ENCODE measurements around the gene SLC46A1.

DNA sequence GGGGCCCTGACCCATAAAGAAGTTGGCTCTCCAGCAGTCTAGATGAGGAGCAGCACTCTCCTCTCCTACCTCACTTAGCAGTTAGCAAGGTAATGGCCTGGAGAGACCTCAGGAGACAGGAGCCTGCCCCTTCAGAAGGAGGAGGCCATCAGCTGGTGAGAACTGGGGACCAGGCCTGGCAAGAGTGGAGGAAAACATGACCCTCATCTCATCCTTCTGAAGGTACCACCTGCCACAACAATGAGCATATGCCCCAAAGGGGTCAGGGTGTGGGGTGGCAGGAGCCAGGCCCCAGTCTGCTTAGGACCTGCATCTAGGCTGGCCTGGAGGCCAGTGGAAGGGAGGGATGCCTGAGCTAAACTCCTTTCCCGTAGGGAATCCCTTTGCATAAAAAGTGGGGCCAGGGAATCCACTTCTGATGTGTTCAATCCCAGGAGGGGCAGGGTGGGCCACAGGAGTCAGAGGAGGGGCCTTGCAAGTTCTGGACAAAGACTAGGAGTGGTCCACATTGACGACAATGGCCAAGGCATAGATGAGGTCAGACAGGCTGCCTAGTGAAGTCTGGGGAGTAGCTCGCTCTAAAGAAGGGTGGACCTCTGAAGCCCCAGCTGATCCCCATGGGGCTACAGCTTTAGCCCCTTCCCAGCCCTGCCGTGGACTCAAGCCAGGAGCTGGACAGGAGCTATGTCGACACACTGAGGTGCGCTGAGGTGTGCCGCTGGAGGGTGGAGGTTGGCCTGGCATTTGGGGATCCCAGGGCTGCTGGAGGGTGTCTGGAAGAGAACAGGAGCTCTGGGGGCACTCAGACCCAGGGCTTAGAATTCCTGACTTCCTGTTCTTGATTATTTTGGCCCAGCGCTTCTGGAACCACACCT, 42.0 kb downstream of the SLC46A1 start:
- TF ChIP-seq, protein P1, sequence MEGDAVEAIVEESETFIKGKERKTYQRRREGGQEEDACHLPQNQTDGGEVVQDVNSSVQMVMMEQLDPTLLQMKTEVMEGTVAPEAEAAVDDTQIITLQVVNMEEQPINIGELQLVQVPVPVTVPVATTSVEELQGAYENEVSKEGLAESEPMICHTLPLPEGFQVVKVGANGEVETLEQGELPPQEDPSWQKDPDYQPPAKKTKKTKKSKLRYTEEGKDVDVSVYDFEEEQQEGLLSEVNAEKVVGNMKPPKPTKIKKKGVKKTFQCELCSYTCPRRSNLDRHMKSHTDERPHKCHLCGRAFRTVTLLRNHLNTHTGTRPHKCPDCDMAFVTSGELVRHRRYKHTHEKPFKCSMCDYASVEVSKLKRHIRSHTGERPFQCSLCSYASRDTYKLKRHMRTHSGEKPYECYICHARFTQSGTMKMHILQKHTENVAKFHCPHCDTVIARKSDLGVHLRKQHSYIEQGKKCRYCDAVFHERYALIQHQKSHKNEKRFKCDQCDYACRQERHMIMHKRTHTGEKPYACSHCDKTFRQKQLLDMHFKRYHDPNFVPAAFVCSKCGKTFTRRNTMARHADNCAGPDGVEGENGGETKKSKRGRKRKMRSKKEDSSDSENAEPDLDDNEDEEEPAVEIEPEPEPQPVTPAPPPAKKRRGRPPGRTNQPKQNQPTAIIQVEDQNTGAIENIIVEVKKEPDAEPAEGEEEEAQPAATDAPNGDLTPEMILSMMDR (IDR thresholded peaks at IDR 0.05; ENCODE audit: control extremely low read depth in 1 of 3, insufficient read depth in 1 of 3, low read depth in 1 of 3, low read length in 3 of 3), result no peak
- TF ChIP-seq, protein P2, sequence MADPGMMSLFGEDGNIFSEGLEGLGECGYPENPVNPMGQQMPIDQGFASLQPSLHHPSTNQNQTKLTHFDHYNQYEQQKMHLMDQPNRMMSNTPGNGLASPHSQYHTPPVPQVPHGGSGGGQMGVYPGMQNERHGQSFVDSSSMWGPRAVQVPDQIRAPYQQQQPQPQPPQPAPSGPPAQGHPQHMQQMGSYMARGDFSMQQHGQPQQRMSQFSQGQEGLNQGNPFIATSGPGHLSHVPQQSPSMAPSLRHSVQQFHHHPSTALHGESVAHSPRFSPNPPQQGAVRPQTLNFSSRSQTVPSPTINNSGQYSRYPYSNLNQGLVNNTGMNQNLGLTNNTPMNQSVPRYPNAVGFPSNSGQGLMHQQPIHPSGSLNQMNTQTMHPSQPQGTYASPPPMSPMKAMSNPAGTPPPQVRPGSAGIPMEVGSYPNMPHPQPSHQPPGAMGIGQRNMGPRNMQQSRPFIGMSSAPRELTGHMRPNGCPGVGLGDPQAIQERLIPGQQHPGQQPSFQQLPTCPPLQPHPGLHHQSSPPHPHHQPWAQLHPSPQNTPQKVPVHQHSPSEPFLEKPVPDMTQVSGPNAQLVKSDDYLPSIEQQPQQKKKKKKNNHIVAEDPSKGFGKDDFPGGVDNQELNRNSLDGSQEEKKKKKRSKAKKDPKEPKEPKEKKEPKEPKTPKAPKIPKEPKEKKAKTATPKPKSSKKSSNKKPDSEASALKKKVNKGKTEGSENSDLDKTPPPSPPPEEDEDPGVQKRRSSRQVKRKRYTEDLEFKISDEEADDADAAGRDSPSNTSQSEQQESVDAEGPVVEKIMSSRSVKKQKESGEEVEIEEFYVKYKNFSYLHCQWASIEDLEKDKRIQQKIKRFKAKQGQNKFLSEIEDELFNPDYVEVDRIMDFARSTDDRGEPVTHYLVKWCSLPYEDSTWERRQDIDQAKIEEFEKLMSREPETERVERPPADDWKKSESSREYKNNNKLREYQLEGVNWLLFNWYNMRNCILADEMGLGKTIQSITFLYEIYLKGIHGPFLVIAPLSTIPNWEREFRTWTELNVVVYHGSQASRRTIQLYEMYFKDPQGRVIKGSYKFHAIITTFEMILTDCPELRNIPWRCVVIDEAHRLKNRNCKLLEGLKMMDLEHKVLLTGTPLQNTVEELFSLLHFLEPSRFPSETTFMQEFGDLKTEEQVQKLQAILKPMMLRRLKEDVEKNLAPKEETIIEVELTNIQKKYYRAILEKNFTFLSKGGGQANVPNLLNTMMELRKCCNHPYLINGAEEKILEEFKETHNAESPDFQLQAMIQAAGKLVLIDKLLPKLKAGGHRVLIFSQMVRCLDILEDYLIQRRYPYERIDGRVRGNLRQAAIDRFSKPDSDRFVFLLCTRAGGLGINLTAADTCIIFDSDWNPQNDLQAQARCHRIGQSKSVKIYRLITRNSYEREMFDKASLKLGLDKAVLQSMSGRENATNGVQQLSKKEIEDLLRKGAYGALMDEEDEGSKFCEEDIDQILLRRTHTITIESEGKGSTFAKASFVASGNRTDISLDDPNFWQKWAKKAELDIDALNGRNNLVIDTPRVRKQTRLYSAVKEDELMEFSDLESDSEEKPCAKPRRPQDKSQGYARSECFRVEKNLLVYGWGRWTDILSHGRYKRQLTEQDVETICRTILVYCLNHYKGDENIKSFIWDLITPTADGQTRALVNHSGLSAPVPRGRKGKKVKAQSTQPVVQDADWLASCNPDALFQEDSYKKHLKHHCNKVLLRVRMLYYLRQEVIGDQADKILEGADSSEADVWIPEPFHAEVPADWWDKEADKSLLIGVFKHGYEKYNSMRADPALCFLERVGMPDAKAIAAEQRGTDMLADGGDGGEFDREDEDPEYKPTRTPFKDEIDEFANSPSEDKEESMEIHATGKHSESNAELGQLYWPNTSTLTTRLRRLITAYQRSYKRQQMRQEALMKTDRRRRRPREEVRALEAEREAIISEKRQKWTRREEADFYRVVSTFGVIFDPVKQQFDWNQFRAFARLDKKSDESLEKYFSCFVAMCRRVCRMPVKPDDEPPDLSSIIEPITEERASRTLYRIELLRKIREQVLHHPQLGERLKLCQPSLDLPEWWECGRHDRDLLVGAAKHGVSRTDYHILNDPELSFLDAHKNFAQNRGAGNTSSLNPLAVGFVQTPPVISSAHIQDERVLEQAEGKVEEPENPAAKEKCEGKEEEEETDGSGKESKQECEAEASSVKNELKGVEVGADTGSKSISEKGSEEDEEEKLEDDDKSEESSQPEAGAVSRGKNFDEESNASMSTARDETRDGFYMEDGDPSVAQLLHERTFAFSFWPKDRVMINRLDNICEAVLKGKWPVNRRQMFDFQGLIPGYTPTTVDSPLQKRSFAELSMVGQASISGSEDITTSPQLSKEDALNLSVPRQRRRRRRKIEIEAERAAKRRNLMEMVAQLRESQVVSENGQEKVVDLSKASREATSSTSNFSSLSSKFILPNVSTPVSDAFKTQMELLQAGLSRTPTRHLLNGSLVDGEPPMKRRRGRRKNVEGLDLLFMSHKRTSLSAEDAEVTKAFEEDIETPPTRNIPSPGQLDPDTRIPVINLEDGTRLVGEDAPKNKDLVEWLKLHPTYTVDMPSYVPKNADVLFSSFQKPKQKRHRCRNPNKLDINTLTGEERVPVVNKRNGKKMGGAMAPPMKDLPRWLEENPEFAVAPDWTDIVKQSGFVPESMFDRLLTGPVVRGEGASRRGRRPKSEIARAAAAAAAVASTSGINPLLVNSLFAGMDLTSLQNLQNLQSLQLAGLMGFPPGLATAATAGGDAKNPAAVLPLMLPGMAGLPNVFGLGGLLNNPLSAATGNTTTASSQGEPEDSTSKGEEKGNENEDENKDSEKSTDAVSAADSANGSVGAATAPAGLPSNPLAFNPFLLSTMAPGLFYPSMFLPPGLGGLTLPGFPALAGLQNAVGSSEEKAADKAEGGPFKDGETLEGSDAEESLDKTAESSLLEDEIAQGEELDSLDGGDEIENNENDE (IDR thresholded peaks at IDR 0.05; ENCODE audit: insufficient replicate concordance, low read length), result no peak
- TF ChIP-seq SRF (IDR thresholded peaks at IDR 0.05; ENCODE audit: low read depth, low read length) (no peak), ZNF274 (IDR thresholded peaks at IDR 0.05; ENCODE audit: borderline replicate concordance, extremely low read depth, low read length) (no peak), YY1 (IDR thresholded peaks at IDR 0.05; ENCODE audit: low read depth, low read length) (no peak), RXRA (IDR thresholded peaks at IDR 0.05; ENCODE audit: insufficient read depth, low read depth, low read length) (no peak)
